GM12878 (cell line): ENCODE data around the gene DRD2.

Experiments
- CBFB ChIP-seq: IDR thresholded peaks from 2 replicates; pipeline ENCODE4 v1.6.1; 2016; ENCODE audit warnings: antibody characterized with exemption, low read depth
- EGR1 ChIP-seq, 2 experiments: IDR thresholded peaks; 1 replicate in 1 of 2; 2 replicates in 1 of 2; pipeline ENCODE4 v1.6.1; 2011 to 2012; ENCODE audit warnings: low read depth in 2 of 2, low read length in 2 of 2, borderline replicate concordance in 1 of 2, mild to moderate bottlenecking in 1 of 2, moderate library complexity in 1 of 2
- GABPA ChIP-seq: IDR thresholded peaks from 2 replicates; pipeline ENCODE4 v1.6.1; 2014; ENCODE audit warnings: antibody characterized with exemption, low read depth, mild to moderate bottlenecking, inconsistent platforms
- MAX ChIP-seq: IDR thresholded peaks from 2 replicates; pipeline ENCODE4 v1.6.1; 2012; ENCODE audit warnings: low read depth, low read length, improper control_type of control experiment
- NR2C2 ChIP-seq: IDR thresholded peaks from 2 replicates; pipeline ENCODE4 v1.6.1; 2011; ENCODE audit warnings: borderline replicate concordance, low read depth; ENCODE audit not compliant: control insufficient read depth, insufficient read length
- POLR2A ChIP-seq: IDR thresholded peaks from 2 replicates; pipeline ENCODE4 v1.6.1; 2011; ENCODE audit warnings: low read depth, mild to moderate bottlenecking, low read length
- SIN3A ChIP-seq: IDR thresholded peaks from 2 replicates; pipeline ENCODE4 v1.6.1; 2012; ENCODE audit warnings: low read depth, low read length, improper control_type of control experiment

DNA sequence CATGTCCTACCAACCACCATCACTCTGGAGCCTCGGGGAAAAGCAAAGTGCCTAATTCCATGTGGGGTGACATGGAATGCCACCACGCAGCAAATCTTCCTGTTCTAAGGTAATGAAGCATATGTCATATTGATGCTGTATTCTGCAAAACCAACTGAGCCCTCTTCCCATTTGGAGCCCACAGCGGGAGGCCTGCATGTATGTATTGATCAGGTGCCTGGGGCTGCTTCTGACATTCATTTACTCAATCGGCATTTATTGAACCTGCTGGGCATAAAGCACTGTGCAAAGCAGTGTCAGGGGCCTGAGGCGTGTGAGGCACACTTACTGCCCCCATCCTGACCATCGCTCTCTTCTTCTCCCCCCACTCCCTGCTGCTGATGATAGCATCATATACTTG lies 48.5 kb downstream of the DRD2 start:
- no peak for TF ChIP-seq NR2C2
- no peak for TF ChIP-seq EGR1 (IDR thresholded peaks at IDR 0.05; ENCODE audit: borderline replicate concordance in 1 of 2, low read depth in 2 of 2, low read length in 2 of 2)
- TF ChIP-seq CBFB, result no peak
- TF ChIP-seq MAX, result no peak
- TF ChIP-seq POLR2A, result no peak
- TF ChIP-seq GABPA, result no peak
- no peak for TF ChIP-seq SIN3A
